ENCODE data around the gene NACAD.

NACAD gene

DNA sequence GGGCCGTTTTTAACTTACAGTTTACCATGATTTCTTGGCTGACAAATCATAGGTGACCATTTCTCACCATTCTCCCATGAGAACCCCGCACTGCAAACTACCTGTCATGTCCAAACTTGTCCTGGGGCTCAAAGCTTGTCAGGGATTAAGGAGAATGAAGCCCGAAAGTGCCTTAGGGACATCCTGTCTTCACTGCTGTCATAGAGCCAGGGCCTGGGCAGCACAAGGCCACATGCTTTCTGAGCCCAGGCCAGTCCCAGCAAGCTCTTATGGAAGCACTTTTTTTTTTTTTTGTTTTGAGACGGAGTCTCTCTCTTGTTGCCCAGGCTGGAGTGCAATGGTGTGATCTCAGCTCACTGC is 54.9 kb downstream of the NACAD start:
- no peak overlapping the region for H3K4me3 ChIP-seq (replicated peaks; ENCODE audit: insufficient read depth, low read length)
- no peaks in the 10 kb centered on the region for H3K27me3 ChIP-seq (ENCODE audit: insufficient read depth, poor library complexity, severe bottlenecking)
- no peak overlapping the region for H3K27ac ChIP-seq (replicated peaks)
- DNase-seq (ENCODE audit: low read depth in 1 of 2, low spot score in 1 of 2), result no peak
- TF ChIP-seq, protein P1, sequence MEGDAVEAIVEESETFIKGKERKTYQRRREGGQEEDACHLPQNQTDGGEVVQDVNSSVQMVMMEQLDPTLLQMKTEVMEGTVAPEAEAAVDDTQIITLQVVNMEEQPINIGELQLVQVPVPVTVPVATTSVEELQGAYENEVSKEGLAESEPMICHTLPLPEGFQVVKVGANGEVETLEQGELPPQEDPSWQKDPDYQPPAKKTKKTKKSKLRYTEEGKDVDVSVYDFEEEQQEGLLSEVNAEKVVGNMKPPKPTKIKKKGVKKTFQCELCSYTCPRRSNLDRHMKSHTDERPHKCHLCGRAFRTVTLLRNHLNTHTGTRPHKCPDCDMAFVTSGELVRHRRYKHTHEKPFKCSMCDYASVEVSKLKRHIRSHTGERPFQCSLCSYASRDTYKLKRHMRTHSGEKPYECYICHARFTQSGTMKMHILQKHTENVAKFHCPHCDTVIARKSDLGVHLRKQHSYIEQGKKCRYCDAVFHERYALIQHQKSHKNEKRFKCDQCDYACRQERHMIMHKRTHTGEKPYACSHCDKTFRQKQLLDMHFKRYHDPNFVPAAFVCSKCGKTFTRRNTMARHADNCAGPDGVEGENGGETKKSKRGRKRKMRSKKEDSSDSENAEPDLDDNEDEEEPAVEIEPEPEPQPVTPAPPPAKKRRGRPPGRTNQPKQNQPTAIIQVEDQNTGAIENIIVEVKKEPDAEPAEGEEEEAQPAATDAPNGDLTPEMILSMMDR (IDR thresholded peaks at IDR 0.05; ENCODE audit: insufficient read depth, low read length), result no peak
- TF ChIP-seq POLR2AphosphoS5 (IDR thresholded peaks at IDR 0.05; ENCODE audit: low read depth), result no peak
- no peak for TF ChIP-seq SPI1 (IDR thresholded peaks at IDR 0.05; ENCODE audit: borderline replicate concordance, low read depth)
- TF ChIP-seq, protein P2, sequence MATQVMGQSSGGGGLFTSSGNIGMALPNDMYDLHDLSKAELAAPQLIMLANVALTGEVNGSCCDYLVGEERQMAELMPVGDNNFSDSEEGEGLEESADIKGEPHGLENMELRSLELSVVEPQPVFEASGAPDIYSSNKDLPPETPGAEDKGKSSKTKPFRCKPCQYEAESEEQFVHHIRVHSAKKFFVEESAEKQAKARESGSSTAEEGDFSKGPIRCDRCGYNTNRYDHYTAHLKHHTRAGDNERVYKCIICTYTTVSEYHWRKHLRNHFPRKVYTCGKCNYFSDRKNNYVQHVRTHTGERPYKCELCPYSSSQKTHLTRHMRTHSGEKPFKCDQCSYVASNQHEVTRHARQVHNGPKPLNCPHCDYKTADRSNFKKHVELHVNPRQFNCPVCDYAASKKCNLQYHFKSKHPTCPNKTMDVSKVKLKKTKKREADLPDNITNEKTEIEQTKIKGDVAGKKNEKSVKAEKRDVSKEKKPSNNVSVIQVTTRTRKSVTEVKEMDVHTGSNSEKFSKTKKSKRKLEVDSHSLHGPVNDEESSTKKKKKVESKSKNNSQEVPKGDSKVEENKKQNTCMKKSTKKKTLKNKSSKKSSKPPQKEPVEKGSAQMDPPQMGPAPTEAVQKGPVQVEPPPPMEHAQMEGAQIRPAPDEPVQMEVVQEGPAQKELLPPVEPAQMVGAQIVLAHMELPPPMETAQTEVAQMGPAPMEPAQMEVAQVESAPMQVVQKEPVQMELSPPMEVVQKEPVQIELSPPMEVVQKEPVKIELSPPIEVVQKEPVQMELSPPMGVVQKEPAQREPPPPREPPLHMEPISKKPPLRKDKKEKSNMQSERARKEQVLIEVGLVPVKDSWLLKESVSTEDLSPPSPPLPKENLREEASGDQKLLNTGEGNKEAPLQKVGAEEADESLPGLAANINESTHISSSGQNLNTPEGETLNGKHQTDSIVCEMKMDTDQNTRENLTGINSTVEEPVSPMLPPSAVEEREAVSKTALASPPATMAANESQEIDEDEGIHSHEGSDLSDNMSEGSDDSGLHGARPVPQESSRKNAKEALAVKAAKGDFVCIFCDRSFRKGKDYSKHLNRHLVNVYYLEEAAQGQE (IDR thresholded peaks at IDR 0.05; ENCODE audit: insufficient replicate concordance, low read depth), result no peak
- TF ChIP-seq GABPA (IDR thresholded peaks at IDR 0.05; ENCODE audit: low read depth), result no peak

DNA sequence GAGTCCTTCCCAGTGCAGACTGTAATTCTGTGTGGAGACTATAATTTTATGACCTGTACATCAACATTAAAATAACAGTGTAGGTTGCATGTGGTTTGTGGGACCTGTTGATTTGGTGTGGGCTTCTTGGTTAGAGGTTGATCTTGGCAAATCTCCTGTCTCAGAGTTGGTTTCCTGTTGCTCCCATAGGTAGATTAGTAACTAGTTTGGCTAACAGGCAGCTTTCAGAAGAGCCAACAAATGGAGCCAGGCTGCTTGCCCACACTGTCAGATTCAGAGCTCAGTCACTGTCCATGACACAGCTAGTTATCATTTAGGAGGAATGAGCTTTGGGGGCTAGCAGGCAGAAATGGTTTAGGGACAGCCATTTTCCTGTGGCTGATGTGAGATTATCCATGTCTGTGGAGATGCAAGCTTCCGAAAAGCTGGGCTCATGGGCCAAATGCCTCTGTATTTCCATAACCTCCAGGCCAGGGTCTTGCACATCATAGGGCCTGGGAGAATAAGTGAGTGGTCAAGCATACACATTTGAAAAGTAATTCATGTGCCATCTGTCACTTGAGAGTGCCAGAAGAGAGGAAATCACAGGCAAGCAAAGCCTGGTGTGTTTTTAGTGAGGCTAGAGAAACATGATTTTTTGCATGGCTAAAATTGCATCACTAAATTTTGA is 55.4 kb downstream of the NACAD start:
- TF ChIP-seq, protein P2 (IDR thresholded peaks at IDR 0.05; ENCODE audit: insufficient replicate concordance, low read depth), result no peak
- TF ChIP-seq GABPA (IDR thresholded peaks at IDR 0.05; ENCODE audit: low read depth), result no peak
- TF ChIP-seq, protein P1 (IDR thresholded peaks at IDR 0.05; ENCODE audit: insufficient read depth, low read length), result no peak

DNA sequence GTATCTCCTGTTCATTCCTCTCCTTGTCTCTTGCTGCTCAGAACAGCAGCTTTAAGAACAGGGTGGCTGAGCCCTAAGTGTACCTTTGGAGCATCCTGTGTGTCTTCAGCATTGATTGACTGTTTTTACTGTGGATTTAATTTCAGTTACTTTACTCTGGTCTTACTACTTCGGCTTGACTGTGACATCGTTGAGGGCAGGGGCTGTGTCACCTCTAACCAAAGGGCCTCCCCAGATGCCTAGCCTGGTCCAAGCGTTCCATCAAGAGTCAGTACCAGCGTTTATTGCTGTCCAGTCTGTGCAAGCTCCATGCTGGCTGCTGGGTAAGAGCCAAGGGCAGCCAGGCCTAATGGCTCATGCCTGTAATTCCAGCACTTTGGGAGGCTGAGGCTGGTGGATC is 56.3 kb downstream of the NACAD start:
- DNase-seq (ENCODE audit: low read depth in 1 of 2, low spot score in 1 of 2), result no peak
- Histone ChIP-seq H3K27me3 (ENCODE audit: insufficient read depth, poor library complexity, severe bottlenecking) (no peaks in the 10 kb centered on the region), H3K4me3 (replicated peaks; ENCODE audit: insufficient read depth, low read length) (no peak overlapping the region), H3K27ac (replicated peaks) (no peak overlapping the region)
- TF ChIP-seq GABPA (IDR thresholded peaks at IDR 0.05; ENCODE audit: low read depth) (no peak), SPI1 (IDR thresholded peaks at IDR 0.05; ENCODE audit: borderline replicate concordance, low read depth) (no peak)
- TF ChIP-seq, protein P1 (IDR thresholded peaks at IDR 0.05; ENCODE audit: insufficient read depth, low read length), result no peak

More for the DNA sequence above, 55.4 kb downstream of the NACAD start:
- no peak overlapping the region for H3K4me3 ChIP-seq (replicated peaks; ENCODE audit: insufficient read depth, low read length)
- no peaks in the 10 kb centered on the region for H3K27me3 ChIP-seq (ENCODE audit: insufficient read depth, poor library complexity, severe bottlenecking)
- no peak for DNase-seq (ENCODE audit: low read depth in 1 of 2, low spot score in 1 of 2)
- no peak overlapping the region for H3K27ac ChIP-seq (replicated peaks)

DNA sequence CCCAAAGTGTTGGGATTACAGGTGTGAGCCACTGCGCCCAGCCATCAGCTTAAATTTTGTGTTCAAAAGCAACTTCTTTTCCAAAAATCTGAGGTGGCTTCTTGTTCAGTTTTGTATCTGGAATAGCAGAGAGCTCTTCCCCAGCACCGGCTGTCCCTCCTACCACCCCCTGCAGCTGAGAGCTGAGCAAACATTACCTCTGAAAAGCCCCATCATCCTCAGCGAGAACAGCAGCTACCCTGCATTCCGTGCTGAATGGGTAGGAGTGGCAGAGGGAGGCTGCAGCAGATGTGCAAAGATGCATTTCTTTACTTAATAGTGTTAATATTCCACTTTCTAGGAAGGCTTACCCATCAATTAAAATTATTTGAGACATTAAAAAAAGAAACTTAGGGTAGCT is 56.9 kb downstream of the NACAD start:
- Histone ChIP-seq H3K27me3 (ENCODE audit: insufficient read depth, poor library complexity, severe bottlenecking) (no peaks in the 10 kb centered on the region), H3K4me3 (replicated peaks; ENCODE audit: insufficient read depth, low read length) (no peak overlapping the region), H3K27ac (replicated peaks) (no peak overlapping the region)
- DNase-seq (ENCODE audit: low read depth in 1 of 2, low spot score in 1 of 2), result no peak
- no peak for TF ChIP-seq SPI1 (IDR thresholded peaks at IDR 0.05; ENCODE audit: borderline replicate concordance, low read depth)
- TF ChIP-seq, protein P1 (IDR thresholded peaks at IDR 0.05; ENCODE audit: insufficient read depth, low read length), result no peak
